Endothelial cell (in vitro differentiated cells): ENCODE results near the gene LENG8. TPM values are rescaled to one million over a fixed set of nuclear protein-coding genes. Genes with fewer than 3 reads are reported as not detected.

ENCODE experiments used
- DNase-seq: peaks from one replicate; pipeline ENCODE4 v3.0.0; 2021; ENCODE audit warnings: low spot score
- H3K27ac Mint-ChIP-seq: one replicate; pipeline ENCODE4 v1.8.0; 2021; ENCODE audit warnings: mixed read lengths, inconsistent platforms; ENCODE audit not compliant: unreplicated experiment
- H3K27me3 Mint-ChIP-seq: one replicate; pipeline ENCODE4 v1.8.0; 2021; ENCODE audit warnings: mild to moderate bottlenecking, moderate library complexity, mixed read lengths, inconsistent platforms; ENCODE audit not compliant: unreplicated experiment
- H3K36me3 Mint-ChIP-seq: one replicate; pipeline ENCODE4 v1.8.0; 2021; ENCODE audit warnings: mild to moderate bottlenecking, low read depth, mixed read lengths, inconsistent platforms; ENCODE audit not compliant: unreplicated experiment
- H3K4me1 Mint-ChIP-seq: one replicate; pipeline ENCODE4 v1.8.0; 2021; ENCODE audit warnings: mild to moderate bottlenecking, mixed read lengths, inconsistent platforms; ENCODE audit not compliant: unreplicated experiment
- H3K4me3 Mint-ChIP-seq: one replicate; pipeline ENCODE4 v1.8.0; 2021; ENCODE audit warnings: mild to moderate bottlenecking, mixed read lengths, inconsistent platforms; ENCODE audit not compliant: unreplicated experiment
- H3K9me3 Mint-ChIP-seq: one replicate; pipeline ENCODE4 v1.8.0; 2021; ENCODE audit warnings: mixed read lengths, inconsistent platforms; ENCODE audit not compliant: unreplicated experiment
- CTCF ChIP-seq: fragments of 200-600 bp; sonication (generic); IDR thresholded peaks from one replicate; pipeline ENCODE4 v1.5.0; 2021; ENCODE audit warnings: antibody characterized with exemption; ENCODE audit not compliant: unreplicated experiment
- total RNA-seq: library from RNA; stranded (reverse); fragmentation: NEBNext Ultra II Directional; extraction: Animal tissue kit (Norgen Biotek cat#: 25700); gene quantifications from one replicate; pipeline ENCODE4 v1.2.1, GENCODE V29; 2021; ENCODE audit not compliant: unreplicated experiment

LENG8 gene
- total RNA-seq, 1 donor from 2014 or later, result 162 TPM

DNA sequence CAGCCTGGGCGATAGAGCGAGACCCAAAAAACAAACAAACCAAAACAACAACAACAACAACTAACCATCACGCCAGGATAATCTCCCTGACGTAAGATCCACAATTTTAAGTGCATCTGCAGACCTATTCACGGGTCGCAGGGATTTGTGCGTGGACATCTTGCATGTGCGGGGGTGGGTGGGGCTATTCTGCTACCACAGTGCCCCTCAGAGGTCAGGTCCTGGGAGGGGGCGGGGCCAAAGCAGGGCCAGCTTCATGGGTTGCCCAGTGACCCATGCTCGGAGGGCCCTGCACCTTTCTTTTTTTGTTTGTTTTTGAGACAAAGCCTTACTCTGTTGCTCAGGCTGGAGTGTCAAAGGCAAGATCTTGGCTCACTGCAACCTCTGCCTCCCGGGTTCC is 26.7 kb downstream of the LENG8 start:
- no peak overlapping the region for H3K27ac Mint-ChIP-seq
- no peaks in the 10 kb centered on the region for H3K36me3 Mint-ChIP-seq
- peaks cover 6% of the 10 kb centered on the region for H3K4me1 Mint-ChIP-seq
- DNase-seq, result no peak
- no peak overlapping the region for H3K4me3 Mint-ChIP-seq
- H3K27me3 Mint-ChIP-seq, result peaks cover 3% of the 10 kb centered on the region
- H3K9me3 Mint-ChIP-seq, result no peaks in the 10 kb centered on the region
- no peak for TF ChIP-seq CTCF

DNA sequence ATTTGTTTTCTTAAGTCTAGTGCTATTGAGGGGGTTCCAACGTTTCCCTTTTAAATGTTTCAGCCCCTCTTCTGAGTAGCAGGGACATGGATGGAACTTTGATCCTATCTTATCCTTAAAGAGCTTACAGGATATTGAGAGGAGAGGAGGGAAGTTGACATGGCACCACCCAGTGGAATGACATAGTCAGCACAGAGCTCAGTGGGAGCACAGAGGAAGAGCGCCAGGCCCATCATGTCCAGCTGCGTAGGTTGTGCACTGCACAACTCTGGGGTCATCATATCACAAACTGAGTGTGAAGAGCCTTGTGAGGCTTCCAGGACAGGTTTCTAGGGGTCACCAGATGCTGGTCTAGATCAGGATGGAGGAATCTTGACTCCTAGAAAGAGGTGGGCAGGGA is 28.7 kb downstream of the LENG8 start:
- Mint-ChIP-seq H3K36me3 (no peaks in the 10 kb centered on the region), H3K4me1 (peaks cover 4% of the 10 kb centered on the region), H3K9me3 (no peaks in the 10 kb centered on the region), H3K4me3 (no peak overlapping the region), H3K27ac (no peak overlapping the region), H3K27me3 (no peaks in the 10 kb centered on the region)
- DNase-seq, result no peak
- TF ChIP-seq CTCF, result no peak

- TF ChIP-seq CTCF, result peak; percentile 56
- Mint-ChIP-seq H3K27me3 (no peaks in the 10 kb centered on the region), H3K4me1 (no peaks in the 10 kb centered on the region), H3K27ac (no peak overlapping the region), H3K36me3 (no peaks in the 10 kb centered on the region), H3K4me3 (no peak overlapping the region), H3K9me3 (no peaks in the 10 kb centered on the region)
- DNase-seq, result peak; percentile 50
Observed at GRCh38 chr19:54478677-54479266, 29.8 kb downstream of the LENG8 start.

DNA sequence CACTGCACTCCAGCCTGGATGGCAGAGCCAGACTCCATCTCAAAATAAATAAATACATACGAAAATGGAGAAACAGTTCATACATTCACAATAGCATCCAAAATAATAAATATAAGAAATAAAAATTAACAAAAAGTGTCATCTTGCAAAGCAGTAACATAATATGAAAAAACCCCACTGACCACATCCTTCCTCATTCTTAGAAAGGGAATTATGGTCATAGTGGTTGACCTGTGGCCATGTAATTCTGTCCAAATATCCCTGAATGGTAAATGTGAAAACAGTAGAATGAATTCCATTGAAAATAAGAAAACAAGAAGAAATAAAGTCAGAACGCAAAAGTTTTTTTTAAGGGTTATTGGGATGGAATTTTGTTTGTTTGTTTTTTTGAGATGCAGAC is 31.1 kb downstream of the LENG8 start:
- Mint-ChIP-seq H3K27ac (no peak overlapping the region), H3K4me1 (no peaks in the 10 kb centered on the region), H3K36me3 (no peaks in the 10 kb centered on the region), H3K4me3 (no peak overlapping the region), H3K9me3 (peaks cover 6% of the 10 kb centered on the region), H3K27me3 (no peaks in the 10 kb centered on the region)
- TF ChIP-seq CTCF, result no peak
- DNase-seq, result no peak

GRCh38 chr19:54481326-54481930 is 32.4 kb downstream of the LENG8 start:
- Mint-ChIP-seq H3K4me3 (no peak overlapping the region), H3K4me1 (no peaks in the 10 kb centered on the region), H3K36me3 (no peaks in the 10 kb centered on the region), H3K27ac (no peak overlapping the region), H3K27me3 (no peaks in the 10 kb centered on the region), H3K9me3 (peaks cover 6% of the 10 kb centered on the region)
- TF ChIP-seq CTCF, result peak; percentile 68
- DNase-seq, result peak; percentile 64
